Bronchial epithelial cell (primary cell): ENCODE results near the gene ELP4. TPM values are rescaled to one million over a fixed set of nuclear protein-coding genes. Genes with fewer than 3 reads are reported as not detected.

Source experiments
- DNase-seq: peaks from one replicate; pipeline ENCODE4 v3.0.0-alpha.2; 2010; ENCODE audit warnings: low read depth
- FAIRE-seq: peaks from 2 replicates; lab custom pipeline; 2011; peaks lifted over from hg19 to GRCh38; lab: Jason Lieb, UNC
- H3K27me3 ChIP-seq: 2 replicates; pipeline ENCODE4 v1.5.1; 2011; ENCODE audit warnings: low read length; ENCODE audit not compliant: control insufficient read depth, insufficient read depth
- H3K36me3 ChIP-seq: 2 replicates; pipeline ENCODE4 v1.5.1; 2011; ENCODE audit warnings: low read length; ENCODE audit not compliant: control insufficient read depth, insufficient read depth
- H3K4me3 ChIP-seq: 2 replicates; pipeline ENCODE4 v1.5.1; 2011; ENCODE audit warnings: mild to moderate bottlenecking, low read depth, low read length, control low read depth
- CTCF ChIP-seq: IDR thresholded peaks from 2 replicates; pipeline ENCODE4 v1.5.1; 2011; ENCODE audit warnings: mild to moderate bottlenecking, moderate library complexity, low read length, control low read depth, inconsistent platforms; ENCODE audit not compliant: insufficient read depth, severe bottlenecking
- total RNA-seq: library from RNA; depleted of rRNA; stranded (reverse); fragments of >200 nt; gene quantifications from 2 replicates; pipeline ENCODE4 v1.2.1, GENCODE V29; 2014

ELP4 gene
- 11.1 and 13.2 TPM in 2 replicates for total RNA-seq

- Histone ChIP-seq H3K4me3 (peak within 1 kb of the TSS; percentile 65), H3K36me3 (peaks cover 2% of the 10 kb centered on the region), H3K27me3 (no peaks in the 10 kb centered on the region)
- FAIRE-seq (peak; percentile 70), DNase-seq (peak; percentile 94)
- TF ChIP-seq CTCF = no peak
Measured at GRCh38 chr11:31509429-31510345, at the start of gene ELP4, which contains the start of gene IMMP1L. Gene ELP4 (plus strand): TSS chr11:31509767. CDS start chr11:31509785, 18 bp downstream. Gene IMMP1L (minus strand): TSS chr11:31509622. CDS start chr11:31463276, 46,346 bp downstream.

DNA sequence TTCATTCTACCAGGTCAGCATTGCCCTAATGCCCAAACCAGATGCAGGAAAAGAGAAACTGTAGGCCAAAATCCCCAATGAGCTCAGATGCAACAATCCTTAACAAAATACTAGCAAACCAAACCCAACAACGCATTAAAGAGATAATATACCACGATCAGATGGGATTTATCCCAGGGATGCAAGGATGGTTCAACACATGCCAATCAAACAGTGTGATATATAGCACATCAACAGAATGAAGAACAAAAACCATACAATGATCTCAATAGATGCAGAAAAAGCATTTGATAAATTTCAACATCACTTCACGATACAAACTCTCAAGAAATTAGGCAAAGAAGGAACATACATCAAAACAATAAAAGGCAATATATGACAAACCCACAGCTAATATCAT, 45.1 kb upstream of the ELP4 start:
- no peak for FAIRE-seq
- no peak for DNase-seq
- TF ChIP-seq CTCF = no peak
- no peak overlapping the region for H3K4me3 ChIP-seq
- H3K27me3 ChIP-seq = no peaks in the 10 kb centered on the region
- H3K36me3 ChIP-seq = no peaks in the 10 kb centered on the region

DNA sequence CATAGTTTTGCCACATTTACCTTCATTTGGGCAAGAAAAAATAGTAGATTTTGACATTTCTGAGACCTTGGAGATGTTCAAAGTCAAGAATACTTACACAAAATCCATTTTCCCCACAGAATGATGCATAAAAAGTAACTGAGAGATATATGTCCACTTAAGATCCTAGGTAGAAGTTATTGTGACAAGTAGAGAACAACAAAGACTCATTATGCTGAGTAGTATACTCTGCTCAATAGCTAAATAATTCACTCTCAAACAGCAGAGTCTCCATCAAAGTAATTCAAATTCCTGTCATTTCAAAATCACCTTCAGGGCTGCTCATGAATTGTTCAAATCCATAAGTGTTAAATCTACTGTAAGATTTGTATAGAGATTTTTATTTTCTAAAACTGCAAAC, 35.5 kb upstream of the ELP4 start:
- no peak for TF ChIP-seq CTCF
- Histone ChIP-seq H3K36me3 (no peaks in the 10 kb centered on the region), H3K27me3 (no peaks in the 10 kb centered on the region), H3K4me3 (no peak overlapping the region)
- FAIRE-seq = no peak
- DNase-seq = no peak

DNA sequence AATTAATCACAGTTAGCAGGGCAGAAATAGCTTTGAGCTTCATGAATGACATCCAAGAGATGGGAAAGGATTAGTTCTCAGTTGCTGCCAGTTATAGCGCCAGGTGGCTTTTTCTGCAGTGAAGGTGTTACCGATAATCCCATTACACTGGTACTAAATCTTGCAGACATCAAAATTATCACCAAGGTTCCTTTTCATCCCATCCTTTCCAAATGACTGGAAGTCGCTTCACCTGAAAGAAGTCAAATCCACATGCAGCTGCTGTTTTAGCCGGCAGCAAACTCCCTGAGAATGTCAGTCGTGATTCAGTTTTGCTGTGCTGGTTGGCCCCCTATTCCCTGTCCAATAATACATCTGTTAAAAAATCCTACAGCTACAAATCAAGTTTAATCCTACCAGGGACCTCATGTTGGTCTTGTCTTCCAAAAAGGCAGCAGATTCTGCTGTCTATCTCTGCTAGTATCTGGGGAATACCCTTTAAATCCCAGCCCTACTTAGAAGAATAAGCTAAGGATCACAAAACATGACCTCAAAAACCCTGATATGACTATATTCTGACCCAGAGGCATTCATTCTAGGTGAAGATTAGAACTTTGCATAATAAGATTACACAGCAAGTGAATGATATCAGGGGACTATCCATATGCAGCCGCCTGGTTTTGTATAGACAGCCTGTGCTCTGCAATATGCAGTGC, 31.9 kb upstream of the ELP4 start:
- Histone ChIP-seq H3K36me3 (no peaks in the 10 kb centered on the region), H3K27me3 (no peaks in the 10 kb centered on the region), H3K4me3 (no peak overlapping the region)
- TF ChIP-seq CTCF = no peak
- no peak for FAIRE-seq
- no peak for DNase-seq

GRCh38 chr11:31478223-31478590, 31.4 kb upstream of the ELP4 start:
- FAIRE-seq = no peak
- H3K36me3 ChIP-seq = no peaks in the 10 kb centered on the region
- TF ChIP-seq CTCF = no peak
- H3K4me3 ChIP-seq = no peak overlapping the region
- no peak for DNase-seq
- H3K27me3 ChIP-seq = no peaks in the 10 kb centered on the region
